Measurements from ENCODE around the gene SLC9C1. TPM values are rescaled to one million over a fixed set of nuclear protein-coding genes. Genes with fewer than 3 reads are reported as not detected.

The SLC9C1 gene
- total and polyA plus RNA-seq, 2 of the 13 experiments (the other 11 are each of a cell fraction or from before 2014, with no cell fraction given) = not detected

GRCh38 chr3:112333002-112333380, 39.0 kb upstream of the SLC9C1 start, which contains the start of gene CD200:
TSS of gene CD200 (plus strand) at chr3:112333156. CDS start at chr3:112333213, 57 bp downstream.
- intact Hi-C loops (cut with micrococcal nuclease; ENCODE audit: unreplicated experiment) = no loop called here
- no peak within 1 kb of the TSS for H3K9ac ChIP-seq (ENCODE audit: insufficient read depth, low read depth, low read length)
- WGBS (ENCODE audit: low lambda C conversion rate) = 13% methylated on average over 12 of the region's 28 CpGs
- no peak within 1 kb of the TSS for H3K27ac ChIP-seq (ENCODE audit: extremely low read length, insufficient read depth, low read length)
- H3K27me3 ChIP-seq (ENCODE audit: control insufficient read depth in 1 of 2, insufficient read depth in 2 of 2, low read length in 2 of 2) = peaks cover 0 to 15% of the 10 kb centered on the region in 2 experiments; a peak in 3 of 5 replicates
- no peak for FAIRE-seq
- H3K79me2 ChIP-seq (ENCODE audit: insufficient read depth, low read length) = no peaks in the 10 kb centered on the region
- no TSS peak for BruUV-seq (replicated peaks)
- no peaks in the 10 kb centered on the region for H4K20me1 ChIP-seq (ENCODE audit: insufficient read depth, low read length)
- TF ChIP-seq PHF8 (CRISPR knock-in tag; IDR thresholded peaks at IDR 0.05) = no peak
- no peak for TF ChIP-seq NR2F1 (CRISPR knock-in tag; IDR thresholded peaks at IDR 0.05)
- TF ChIP-seq, protein P1, sequence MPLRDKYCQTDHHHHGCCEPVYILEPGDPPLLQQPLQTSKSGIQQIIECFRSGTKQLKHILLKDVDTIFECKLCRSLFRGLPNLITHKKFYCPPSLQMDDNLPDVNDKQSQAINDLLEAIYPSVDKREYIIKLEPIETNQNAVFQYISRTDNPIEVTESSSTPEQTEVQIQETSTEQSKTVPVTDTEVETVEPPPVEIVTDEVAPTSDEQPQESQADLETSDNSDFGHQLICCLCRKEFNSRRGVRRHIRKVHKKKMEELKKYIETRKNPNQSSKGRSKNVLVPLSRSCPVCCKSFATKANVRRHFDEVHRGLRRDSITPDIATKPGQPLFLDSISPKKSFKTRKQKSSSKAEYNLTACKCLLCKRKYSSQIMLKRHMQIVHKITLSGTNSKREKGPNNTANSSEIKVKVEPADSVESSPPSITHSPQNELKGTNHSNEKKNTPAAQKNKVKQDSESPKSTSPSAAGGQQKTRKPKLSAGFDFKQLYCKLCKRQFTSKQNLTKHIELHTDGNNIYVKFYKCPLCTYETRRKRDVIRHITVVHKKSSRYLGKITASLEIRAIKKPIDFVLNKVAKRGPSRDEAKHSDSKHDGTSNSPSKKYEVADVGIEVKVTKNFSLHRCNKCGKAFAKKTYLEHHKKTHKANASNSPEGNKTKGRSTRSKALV (CRISPR knock-in tag; IDR thresholded peaks at IDR 0.05) = no peak
- TF ChIP-seq TAF15 (IDR thresholded peaks at IDR 0.05; ENCODE audit: low read depth, low read length, poor library complexity, severe bottlenecking) = no peak
- TF ChIP-seq ZKSCAN8 (CRISPR knock-in tag; IDR thresholded peaks at IDR 0.05; ENCODE audit: borderline replicate concordance) = no peak
- TF ChIP-seq GLI4 (CRISPR knock-in tag; IDR thresholded peaks at IDR 0.05; ENCODE audit: borderline replicate concordance) = no peak
- no peak for TF ChIP-seq ARNT2 (CRISPR knock-in tag; IDR thresholded peaks at IDR 0.05; ENCODE audit: low read depth)
- TF ChIP-seq NCOR1 (IDR thresholded peaks at IDR 0.05; ENCODE audit: borderline replicate concordance, low read length) = no peak
- DNase-seq (ENCODE audit: low spot score) = no peak
- no peaks in the 10 kb centered on the region for H3K4me1 ChIP-seq (ENCODE audit: insufficient read depth, low read length)
- no peak within 1 kb of the TSS for H3K4me2 ChIP-seq (ENCODE audit: low read depth, low read length)
- ATAC-seq = no peak
- no peak within 1 kb of the TSS for H2AFZ ChIP-seq (ENCODE audit: low read length)
- H3K36me3 ChIP-seq (replicated peaks in 1 of 2; ENCODE audit: control insufficient read depth in 1 of 2, insufficient read depth in 2 of 2, low read length in 2 of 2) = no peaks in the 10 kb centered on the region
- in situ Hi-C loops (cut with HindIII; ENCODE audit: extremely low pct_ligation_motif_present, low pct_unique_long_range_greater_than_20kb) = no loop called here
- H3K9me3 ChIP-seq (ENCODE audit: low read length) = no peaks in the 10 kb centered on the region
- ChIA-PET POLR2A (no interaction called here), CTCF (ENCODE audit: low intra/inter-chr PET ratio, low total read pairs) (no interaction called here)
- no peak within 1 kb of the TSS for H3K4me3 ChIP-seq (replicated peaks in 1 of 3; ENCODE audit: insufficient read depth in 1 of 3, low read depth in 2 of 3, low read length in 3 of 3)
